K562 (cell line): Measurements from ENCODE around the gene DCUN1D3. TPM values are rescaled to one million over a fixed set of nuclear protein-coding genes. Genes with fewer than 3 reads are reported as not detected.
A peak's percentile ranks its signal among the peaks of the same experiment; 100 is the strongest.

ENCODE experiments used
- ATAC-seq: fragments of 200-7000 bp; cut with Tn5 transposase; 3 replicates; pipeline ENCODE4 v1.9.1; 2020; ENCODE audit warnings: moderate library complexity
- BruUV-seq: library from RNA; stranded (reverse); fragments of 400-500 nt; replicated peaks from 2 replicates; lab custom pipeline; 2021; lab: Mats Ljungman, UMichigan
- CTCF ChIA-PET: fragments of 300-600 bp; formaldehyde crosslinking; extraction: SDS; loops from one replicate; lab custom pipeline; 2021; ENCODE audit warnings: low intra/inter-chr PET ratio; lab: Yijun Ruan, JAX
- POLR2A ChIA-PET: fragments of 300-600, 350-650 bp; sonication (Branson Sonifier 250); formaldehyde crosslinking; extraction: SDS; loops from one replicate; lab custom pipeline; 2021; ENCODE audit warnings: antibody characterized with exemption, inconsistent platforms; lab: Yijun Ruan, JAX
- DNase-seq, 4 experiments: peaks; one replicate each; pipeline versions ENCODE4 v3.0.0 to v3.0.0-alpha.2; 2011 to 2018; ENCODE audit warnings: low spot score in 3 of 4, mixed read lengths in 3 of 4; ENCODE audit errors: extremely low read depth in 1 of 4
- FAIRE-seq: peaks from 2 replicates; lab custom pipeline; 2011; peaks lifted over from hg19 to GRCh38; lab: Jason Lieb, UNC
- H2AFZ ChIP-seq: 2 replicates; pipeline ENCODE4 v1.6.0; 2011; ENCODE audit warnings: low read depth, low read length, control low read depth, inconsistent platforms
- H3K27ac ChIP-seq: fragments of 200-600 bp; 3 replicates; pipeline ENCODE4 v1.8.0; 2011; ENCODE audit warnings: low read depth, mild to moderate bottlenecking, control low read depth, inconsistent platforms, low read length, moderate library complexity, mixed read lengths; ENCODE audit errors: extremely low read depth
- H3K27me3 ChIP-seq, 2 experiments: fragments of 300-600 bp in 1 of 2; 2 replicates in 1 of 2; 3 replicates in 1 of 2; pipeline versions ENCODE4 v1.6.0 to v1.8.0; 2011; ENCODE audit warnings: inconsistent platforms in 2 of 2, low read length in 2 of 2, mild to moderate bottlenecking in 1 of 2, mixed read lengths in 1 of 2, moderate library complexity in 1 of 2; ENCODE audit not compliant: control insufficient read depth in 2 of 2, insufficient read depth in 2 of 2
- H3K36me3 ChIP-seq: fragments of 300-600 bp; 3 replicates; pipeline ENCODE4 v1.8.0; 2011; ENCODE audit warnings: mild to moderate bottlenecking, low read length, inconsistent platforms; ENCODE audit not compliant: control insufficient read depth, insufficient read depth
- H3K4me1 ChIP-seq, 2 experiments: fragments of 200-600 bp in 1 of 2; replicated peaks in 1 of 2; 2 replicates in 1 of 2; 3 replicates in 1 of 2; pipeline versions ENCODE4 v1.5.1 to v1.8.0; 2011; ENCODE audit warnings: inconsistent platforms in 2 of 2, low read length in 2 of 2, mild to moderate bottlenecking in 1 of 2, mixed read lengths in 1 of 2, moderate library complexity in 1 of 2; ENCODE audit not compliant: control insufficient read depth in 2 of 2, insufficient read depth in 2 of 2
- H3K4me2 ChIP-seq: 2 replicates; pipeline ENCODE4 v1.6.1; 2011; ENCODE audit warnings: low read length, control low read depth, inconsistent platforms, mixed read lengths; ENCODE audit not compliant: insufficient read depth
- H3K4me3 ChIP-seq: fragments of 200-600 bp; sonication (generic), shearing (Covaris generic); 2 replicates; pipeline ENCODE4 v1.5.1; 2016; ENCODE audit warnings: control low read depth, inconsistent platforms
- H3K79me2 ChIP-seq: fragments of 200-600 bp; 3 replicates; pipeline ENCODE4 v1.8.0; 2011; ENCODE audit warnings: low read length, inconsistent platforms; ENCODE audit not compliant: control insufficient read depth, insufficient read depth
- H3K9ac ChIP-seq, 2 experiments: 2 replicates each; pipeline versions ENCODE4 v1.6.0 to v1.6.1; 2011; ENCODE audit warnings: low read depth in 2 of 2, low read length in 2 of 2, control low read depth in 1 of 2, inconsistent platforms in 1 of 2, mild to moderate bottlenecking in 1 of 2, mixed read lengths in 1 of 2; ENCODE audit not compliant: insufficient read depth in 1 of 2
- H3K9me1 ChIP-seq: one replicate; pipeline ENCODE4 v1.6.0; 2011; ENCODE audit warnings: inconsistent platforms, mild to moderate bottlenecking, low read length, moderate library complexity; ENCODE audit not compliant: control insufficient read depth, insufficient read depth
- H3K9me3 ChIP-seq: replicated peaks from 2 replicates; pipeline ENCODE4 v1.5.1; 2011; ENCODE audit warnings: low read depth, low read length, inconsistent platforms; ENCODE audit not compliant: control insufficient read depth, insufficient read depth
- H4K20me1 ChIP-seq: replicated peaks from 2 replicates; pipeline ENCODE4 v1.6.1; 2011; ENCODE audit warnings: low read length, inconsistent platforms, mixed read lengths; ENCODE audit not compliant: control insufficient read depth, insufficient read depth
- ASH1L ChIP-seq: fragments of 450-650 bp; IDR thresholded peaks from 2 replicates; pipeline ENCODE4 v1.6.1; 2018; ENCODE audit warnings: borderline replicate concordance, mild to moderate bottlenecking, low read depth; ENCODE audit not compliant: partially characterized antibody
- BACH1 ChIP-seq: fragments of 200-800 bp; sonication (Bioruptor generic); IDR thresholded peaks from 2 replicates; pipeline ENCODE4 v1.6.1; 2016; ENCODE audit warnings: missing genetic modification characterization, missing compliant biosample characterization
- BRD4 ChIP-seq: fragments of 200-600 bp; sonication (generic); IDR thresholded peaks from 2 replicates; pipeline ENCODE4 v1.6.1; 2017; ENCODE audit warnings: inconsistent platforms
- EP400 ChIP-seq: fragments of 450-650 bp; IDR thresholded peaks from 2 replicates; pipeline ENCODE4 v1.6.1; 2017; ENCODE audit warnings: antibody characterized with exemption, mild to moderate bottlenecking, moderate library complexity
- OTX1 ChIP-seq: fragments of 450-650 bp; formaldehyde crosslinking; IDR thresholded peaks from 2 replicates; pipeline ENCODE4 v1.4.0; 2022; ENCODE audit warnings: mild to moderate bottlenecking
- POLR2G ChIP-seq: fragments of 200-400 bp; formaldehyde crosslinking; IDR thresholded peaks from 2 replicates; pipeline ENCODE4 v1.6.1; 2017; ENCODE audit warnings: low read depth, mild to moderate bottlenecking, antibody characterized with exemption, low read length, moderate library complexity
- ZKSCAN8 ChIP-seq: fragments of 200-800 bp; sonication (Bioruptor generic); IDR thresholded peaks from 2 replicates; pipeline ENCODE4 v1.6.1; 2016; ENCODE audit warnings: missing genetic modification characterization, missing compliant biosample characterization
- ZNF511 ChIP-seq: sonication (generic); formaldehyde crosslinking; IDR thresholded peaks from 2 replicates; pipeline ENCODE4 v1.8.0; 2022; ENCODE audit warnings: mild to moderate bottlenecking, missing genetic modification reagents
- WGBS: fragments of 100-300 bp; shearing (Covaris generic); methylation state at CpG from one replicate; pipeline ENCODE4 v1.1.6; 2016; ENCODE audit warnings: low coverage, mixed read lengths; ENCODE audit not compliant: insufficient coverage; ENCODE audit errors: missing lambda C conversion rate; 5-methylcytosine and 5-hydroxymethylcytosine counted together
- in situ Hi-C: fragments of 300-500 bp; cut with MboI; formaldehyde crosslinking; loops from 4 replicates; pipeline ENCODE4 v1.15.0; 2018; ENCODE audit warnings: inconsistent platforms, mixed read lengths
- intact Hi-C: fragments of 100-400 bp; cut with micrococcal nuclease; formaldehyde crosslinking; loops from 2 replicates; pipeline ENCODE4 v1.14.2; 2022
- polyA plus RNA-seq, 8 experiments: library from polyadenylated mRNA; depleted of rRNA in 4 of 8; stranded (reverse) in 5 of 8; unstranded in 3 of 8; fragments of >200 nt; fragmentation: Nextera tagmentation in 2 of 8; fragmentation: Illumina TruSeq in 1 of 8; extraction: Ambion mirVana in 2 of 8; extraction: Trizol in 1 of 8; gene quantifications; 2 replicates each; pipeline versions ENCODE4 v1.2.1 to v1.2.3, GENCODE V29; 2011 to 2014; ENCODE audit warnings: inconsistent platforms in 1 of 8, missing spikeins in 1 of 8
- total RNA-seq, 7 experiments: library from RNA; depleted of rRNA in 6 of 7; stranded (reverse); fragments of >200 nt in 6 of 7; fragmentation: Illumina TruSeq in 2 of 7; extraction: Trizol in 2 of 7; gene quantifications; 2 replicates each; pipeline versions ENCODE4 v1.2.1 to v1.2.3, GENCODE V29; 2011 to 2021; ENCODE audit warnings: low replicate concordance in 1 of 7

The DCUN1D3 gene
- total and polyA plus RNA-seq, 9 of the 15 experiments (the other 6 are each of a cell fraction or from before 2014, with no cell fraction given), result 1.0 to 4.7 (median 2.2) TPM

- WGBS, result 19% methylated on average over 1 of the region's 1 CpG
- FAIRE-seq, result no peak
- ATAC-seq, result no peak
- Histone ChIP-seq H3K27me3 (no peaks in the 10 kb centered on the region), H3K79me2 (no peaks in the 10 kb centered on the region), H3K4me3 (no peak overlapping the region), H3K9me3 (no peaks in the 10 kb centered on the region), H3K27ac (peak overlapping the region; percentile 58; the same call in 1 of the 3 replicates), H3K4me2 (no peak overlapping the region), H3K4me1 (peaks cover 20 to 25% of the 10 kb centered on the region in 2 experiments), H3K9me1 (no peaks in the 10 kb centered on the region), H4K20me1 (no peaks in the 10 kb centered on the region), H3K9ac (peak overlapping the region in 1 of 2 experiments; percentile 11; a peak in 2 of 4 replicates), H3K36me3 (no peaks in the 10 kb centered on the region), H2AFZ (peak overlapping the region; percentile 57; the same call in 1 of the 2 replicates)
- intact Hi-C loops, result no loop called here
- TF ChIP-seq POLR2G, result no peak
- no peak for TF ChIP-seq OTX1 (CRISPR knock-in tag)
- TF ChIP-seq ZKSCAN8, result no peak
- TF ChIP-seq BACH1 (tag), result 0 out of 2 replicates have a peak, but pooled peaks have one; percentile 34
- TF ChIP-seq ZNF511 (CRISPR knock-in tag), result no peak
- no peak for TF ChIP-seq EP400
- TF ChIP-seq BRD4, result 0 out of 2 replicates have a peak, but pooled peaks have one; percentile 15
- no peak for TF ChIP-seq ASH1L
- POLR2A ChIA-PET, result interaction anchor here (0.7 to 2.0 kb wide), 3 partner anchors 8 to 11 kb away, joined by 5 to 12 read pairs (median 12); partner anchors contain the start of genes DCUN1D3 and LYRM1
- in situ Hi-C loops, result no loop called here
- BruUV-seq, result no TSS peak
- CTCF ChIA-PET, result no interaction called here
- no peak for DNase-seq
Observed at GRCh38 chr16:20911361-20911760, 11.2 kb upstream of the DCUN1D3 start.
